Measurements from ENCODE around the gene NEUROG3. TPM values are rescaled to one million over a fixed set of nuclear protein-coding genes. Genes with fewer than 3 reads are reported as not detected.

Gene NEUROG3, protein sequence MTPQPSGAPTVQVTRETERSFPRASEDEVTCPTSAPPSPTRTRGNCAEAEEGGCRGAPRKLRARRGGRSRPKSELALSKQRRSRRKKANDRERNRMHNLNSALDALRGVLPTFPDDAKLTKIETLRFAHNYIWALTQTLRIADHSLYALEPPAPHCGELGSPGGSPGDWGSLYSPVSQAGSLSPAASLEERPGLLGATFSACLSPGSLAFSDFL
- 0.38 and 0.66 TPM in 2 replicates for total RNA-seq

- CTCF ChIA-PET: no interaction called here
- intact Hi-C loops (cut with micrococcal nuclease): loop anchor here (5.0 kb wide), 1 partner anchor 59 kb away; the partner anchor contains the start of gene FAM241B
Measured at GRCh38 chr10:69573056-69573806, at the start of gene NEUROG3. Gene NEUROG3, minus strand, starts transcription at chr10:69573422. Its CDS starts 379 bp downstream, at chr10:69573043.

GRCh38 chr10:69620625-69621024 lies 47.4 kb upstream of the NEUROG3 start:
- ATAC-seq (ENCODE audit: low read depth) (no peak), DNase-seq (no peak)
- ChIA-PET CTCF (no interaction called here), POLR2A (no interaction called here)
- Mint-ChIP-seq H3K27me3 (peaks cover 33% of the 10 kb centered on the region), H3K4me3 (no peak overlapping the region), H3K36me3 (ENCODE audit: low read depth) (no peaks in the 10 kb centered on the region), H3K9me3 (peaks cover 10% of the 10 kb centered on the region), H3K4me1 (peaks cover 6% of the 10 kb centered on the region), H3K27ac (no peak overlapping the region)
- TF ChIP-seq, protein P1, sequence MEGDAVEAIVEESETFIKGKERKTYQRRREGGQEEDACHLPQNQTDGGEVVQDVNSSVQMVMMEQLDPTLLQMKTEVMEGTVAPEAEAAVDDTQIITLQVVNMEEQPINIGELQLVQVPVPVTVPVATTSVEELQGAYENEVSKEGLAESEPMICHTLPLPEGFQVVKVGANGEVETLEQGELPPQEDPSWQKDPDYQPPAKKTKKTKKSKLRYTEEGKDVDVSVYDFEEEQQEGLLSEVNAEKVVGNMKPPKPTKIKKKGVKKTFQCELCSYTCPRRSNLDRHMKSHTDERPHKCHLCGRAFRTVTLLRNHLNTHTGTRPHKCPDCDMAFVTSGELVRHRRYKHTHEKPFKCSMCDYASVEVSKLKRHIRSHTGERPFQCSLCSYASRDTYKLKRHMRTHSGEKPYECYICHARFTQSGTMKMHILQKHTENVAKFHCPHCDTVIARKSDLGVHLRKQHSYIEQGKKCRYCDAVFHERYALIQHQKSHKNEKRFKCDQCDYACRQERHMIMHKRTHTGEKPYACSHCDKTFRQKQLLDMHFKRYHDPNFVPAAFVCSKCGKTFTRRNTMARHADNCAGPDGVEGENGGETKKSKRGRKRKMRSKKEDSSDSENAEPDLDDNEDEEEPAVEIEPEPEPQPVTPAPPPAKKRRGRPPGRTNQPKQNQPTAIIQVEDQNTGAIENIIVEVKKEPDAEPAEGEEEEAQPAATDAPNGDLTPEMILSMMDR (IDR thresholded peaks at IDR 0.05): no peak
- intact Hi-C loops (cut with micrococcal nuclease): no loop called here

More at GRCh38 chr10:69573056-69573806, at the start of gene NEUROG3:
- peak within 1 kb of the TSS; percentile 80 for H3K4me3 Mint-ChIP-seq
- H3K27me3 Mint-ChIP-seq: peaks cover 70% of the 10 kb centered on the region
- no peaks in the 10 kb centered on the region for H3K9me3 Mint-ChIP-seq
- H3K27ac Mint-ChIP-seq: peak within 1 kb of the TSS; percentile 41
- H3K36me3 Mint-ChIP-seq (ENCODE audit: low read depth): no peaks in the 10 kb centered on the region
- peak; percentile 33 for DNase-seq
- TF ChIP-seq, protein P1 (IDR thresholded peaks at IDR 0.05): no peak
- POLR2A ChIA-PET: interaction anchor here (0.6 kb wide), 2 partner anchors 49 to 589 kb away, joined by 4 read pairs; no protein-coding TSS in a partner anchor
- peak; percentile 76 for ATAC-seq (ENCODE audit: low read depth)
- peaks cover 29% of the 10 kb centered on the region for H3K4me1 Mint-ChIP-seq

DNA sequence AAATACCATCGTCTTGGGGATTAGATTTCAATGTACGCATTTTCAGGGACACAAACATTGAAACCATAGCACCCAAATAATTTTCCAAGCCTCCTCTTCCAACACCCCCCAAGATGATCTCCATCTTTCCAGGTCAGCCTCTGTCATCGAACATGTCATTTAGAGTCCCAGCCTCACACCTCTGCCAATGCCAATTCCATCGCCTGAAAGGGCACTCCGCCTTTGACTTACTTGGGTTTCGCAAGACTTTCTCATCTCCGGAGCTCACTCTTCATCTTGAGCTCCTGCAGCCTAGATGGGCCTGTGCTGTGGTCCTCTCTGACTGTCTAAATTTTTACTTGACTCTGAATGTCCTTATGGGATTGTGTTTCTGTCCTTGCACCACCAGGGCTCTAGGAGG lies 46.4 kb upstream of the NEUROG3 start:
- H3K4me1 Mint-ChIP-seq: peaks cover 6% of the 10 kb centered on the region
- H3K27ac Mint-ChIP-seq: no peak overlapping the region
- DNase-seq (no peak), ATAC-seq (ENCODE audit: low read depth) (no peak)
- peaks cover 7% of the 10 kb centered on the region for H3K9me3 Mint-ChIP-seq
- intact Hi-C loops (cut with micrococcal nuclease): no loop called here
- CTCF ChIA-PET: no interaction called here
- H3K27me3 Mint-ChIP-seq: peaks cover 33% of the 10 kb centered on the region
- H3K36me3 Mint-ChIP-seq (ENCODE audit: low read depth): no peaks in the 10 kb centered on the region
- TF ChIP-seq, protein P1 (IDR thresholded peaks at IDR 0.05): no peak
- no peak overlapping the region for H3K4me3 Mint-ChIP-seq
- POLR2A ChIA-PET: no interaction called here

DNA sequence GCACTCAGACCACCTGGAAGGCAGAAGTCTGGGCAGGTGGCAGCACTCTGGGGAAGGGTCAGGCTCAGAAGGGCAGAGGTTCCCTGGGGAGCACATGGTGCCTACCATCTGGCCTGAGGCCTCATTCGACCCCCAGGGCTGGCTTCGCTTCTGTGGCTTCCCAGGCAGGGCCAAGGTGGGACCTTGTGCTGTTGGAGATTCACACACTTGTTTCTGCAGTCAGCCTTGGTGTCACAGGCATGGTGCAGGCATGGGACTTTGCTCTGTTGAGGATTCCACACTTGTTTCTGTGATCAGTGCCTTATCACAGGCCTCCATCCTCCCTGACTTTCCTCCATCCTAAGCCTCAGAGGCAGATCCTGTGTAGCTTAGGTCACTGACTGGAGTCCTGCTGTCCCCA lies 45.5 kb upstream of the NEUROG3 start:
- Mint-ChIP-seq H3K4me3 (no peak overlapping the region), H3K4me1 (peaks cover 9% of the 10 kb centered on the region), H3K27ac (no peak overlapping the region), H3K9me3 (peaks cover 7% of the 10 kb centered on the region), H3K36me3 (ENCODE audit: low read depth) (no peaks in the 10 kb centered on the region), H3K27me3 (peaks cover 33% of the 10 kb centered on the region)
- TF ChIP-seq, protein P1 (IDR thresholded peaks at IDR 0.05): no peak
- ChIA-PET POLR2A (no interaction called here), CTCF (no interaction called here)
- intact Hi-C loops (cut with micrococcal nuclease): no loop called here
- no peak for ATAC-seq (ENCODE audit: low read depth)
- DNase-seq: no peak

DNA sequence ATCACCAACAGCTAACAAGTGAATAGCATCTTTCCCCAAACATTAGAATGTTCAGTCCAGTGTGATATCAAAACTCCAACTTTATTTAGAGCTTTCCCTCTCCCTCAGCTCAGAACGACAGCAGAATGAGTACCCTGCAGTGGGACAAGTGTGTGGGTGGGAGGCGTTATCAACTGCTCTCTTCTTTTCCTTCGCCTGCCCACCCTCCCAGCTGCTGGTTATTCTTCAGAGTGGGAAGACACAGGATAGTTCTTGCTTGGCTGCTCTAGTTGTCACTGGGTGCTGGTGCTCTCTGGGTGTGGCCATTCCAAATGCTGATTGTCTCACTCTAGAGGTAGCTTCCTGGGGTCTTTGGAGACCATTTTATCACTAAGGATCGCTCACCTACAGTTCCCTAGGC lies 43.1 kb upstream of the NEUROG3 start:
- ChIA-PET CTCF (no interaction called here), POLR2A (no interaction called here)
- TF ChIP-seq, protein P1 (IDR thresholded peaks at IDR 0.05): no peak
- intact Hi-C loops (cut with micrococcal nuclease): no loop called here
- no peaks in the 10 kb centered on the region for H3K36me3 Mint-ChIP-seq (ENCODE audit: low read depth)
- peaks cover 8% of the 10 kb centered on the region for H3K4me1 Mint-ChIP-seq
- H3K9me3 Mint-ChIP-seq: peaks cover 3% of the 10 kb centered on the region
- no peak for ATAC-seq (ENCODE audit: low read depth)
- H3K27me3 Mint-ChIP-seq: peaks cover 34% of the 10 kb centered on the region
- no peak overlapping the region for H3K4me3 Mint-ChIP-seq
- DNase-seq: no peak
- no peak overlapping the region for H3K27ac Mint-ChIP-seq

All from activated B cell treated with CpG ODN at 0.5 μM for 24 hours (primary cell).